Liver (tissue), 9 donors: Measurements from ENCODE around the gene CCDC102B. TPM values are rescaled to one million over a fixed set of nuclear protein-coding genes. Genes with fewer than 3 reads are reported as not detected.

Source experiments
- DNase-seq: peaks from one replicate; pipeline ENCODE4 v3.0.0-alpha.2; 2017; ENCODE audit warnings: low spot score
- H3K27ac ChIP-seq, 2 donors: one replicate each; pipeline ENCODE4 v1.7.0; 2013; ENCODE audit warnings: inconsistent platforms in 2 of 2, low read length in 2 of 2, control low read depth in 1 of 2, low read depth in 1 of 2, mild to moderate bottlenecking in 1 of 2
- H3K27me3 ChIP-seq, 4 donors: one replicate each; pipeline versions ENCODE4 v1.6.1 to v1.7.0; 2013; ENCODE audit warnings: low read length in 3 of 4, inconsistent platforms in 1 of 4, mild to moderate bottlenecking in 1 of 4, moderate library complexity in 1 of 4; ENCODE audit not compliant: control insufficient read depth in 4 of 4, insufficient read depth in 4 of 4
- H3K36me3 ChIP-seq, 4 donors: one replicate each; pipeline versions ENCODE4 v1.6.1 to v1.7.0; 2013; ENCODE audit warnings: low read length in 3 of 4, mild to moderate bottlenecking in 3 of 4, low read depth in 1 of 4, moderate library complexity in 1 of 4; ENCODE audit not compliant: control insufficient read depth in 4 of 4, insufficient read depth in 3 of 4
- H3K4me1 ChIP-seq, 4 donors: one replicate each; pipeline versions ENCODE4 v1.6.1 to v1.7.0; 2013; ENCODE audit warnings: low read length in 3 of 4, mild to moderate bottlenecking in 3 of 4, moderate library complexity in 1 of 4; ENCODE audit not compliant: control insufficient read depth in 4 of 4, insufficient read depth in 4 of 4
- H3K4me3 ChIP-seq, 3 donors: one replicate each; pipeline versions ENCODE4 v1.6.1 to v1.7.0; 2013; ENCODE audit warnings: low read length in 3 of 3, control low read depth in 1 of 3, low read depth in 1 of 3, mild to moderate bottlenecking in 1 of 3
- H3K9ac ChIP-seq, 2 donors: one replicate each; pipeline ENCODE4 v1.7.0; 2013; ENCODE audit warnings: low read length in 2 of 2, mild to moderate bottlenecking in 2 of 2, moderate library complexity in 2 of 2, control low read depth in 1 of 2, low read depth in 1 of 2
- H3K9me3 ChIP-seq, 4 donors: one replicate each; pipeline versions ENCODE4 v1.6.1 to v1.7.0; 2013; ENCODE audit warnings: low read length in 3 of 4; ENCODE audit not compliant: control insufficient read depth in 4 of 4
- ATF3 ChIP-seq: IDR thresholded peaks from 2 replicates; pipeline ENCODE4 v1.6.1; 2016; ENCODE audit warnings: antibody characterized with exemption
- CTCF ChIP-seq: fragments of 150-350 bp; IDR thresholded peaks from 2 replicates; pipeline ENCODE4 v1.5.1; 2017; ENCODE audit warnings: improper control_type of control experiment, low read depth, low read length; ENCODE audit not compliant: missing input control
- EGR1 ChIP-seq, 2 donors: IDR thresholded peaks; 2 replicates each; pipeline ENCODE4 v1.6.1; 2016 to 2018; ENCODE audit warnings: antibody characterized with exemption in 2 of 2, low read depth in 2 of 2
- FOXA1 ChIP-seq: IDR thresholded peaks from 2 replicates; pipeline ENCODE4 v1.6.1; 2016; ENCODE audit warnings: antibody characterized with exemption
- FOXA2 ChIP-seq: IDR thresholded peaks from 2 replicates; pipeline ENCODE4 v1.6.1; 2016; ENCODE audit warnings: antibody characterized with exemption
- HNF4A ChIP-seq, 2 donors: conservative IDR thresholded peaks; 2 replicates each; pipeline ENCODE4 v1.6.1; 2016; ENCODE audit warnings: antibody characterized with exemption in 2 of 2, mild to moderate bottlenecking in 2 of 2
- HNF4G ChIP-seq: IDR thresholded peaks from 2 replicates; pipeline ENCODE4 v1.6.1; 2016; ENCODE audit warnings: antibody characterized with exemption
- JUND ChIP-seq, 2 donors: IDR thresholded peaks; 2 replicates each; pipeline ENCODE4 v1.6.1; 2016; ENCODE audit warnings: antibody characterized with exemption in 2 of 2
- MAX ChIP-seq: IDR thresholded peaks from 2 replicates; pipeline ENCODE4 v1.6.1; 2016; ENCODE audit warnings: antibody characterized with exemption
- NR2F2 ChIP-seq: IDR thresholded peaks from 2 replicates; pipeline ENCODE4 v1.6.1; 2016; ENCODE audit warnings: antibody characterized with exemption
- RAD21 ChIP-seq, 2 donors: IDR thresholded peaks; 2 replicates each; pipeline ENCODE4 v1.6.1; 2016; ENCODE audit warnings: antibody characterized with exemption in 2 of 2, mild to moderate bottlenecking in 2 of 2
- REST ChIP-seq: IDR thresholded peaks from 2 replicates; pipeline ENCODE4 v1.6.1; 2016; ENCODE audit warnings: antibody characterized with exemption, mild to moderate bottlenecking
- RXRA ChIP-seq, 2 donors: IDR thresholded peaks; 2 replicates each; pipeline ENCODE4 v1.6.1; 2017 to 2018; ENCODE audit warnings: antibody characterized with exemption in 2 of 2, mild to moderate bottlenecking in 1 of 2
- SP1 ChIP-seq: IDR thresholded peaks from 2 replicates; pipeline ENCODE4 v1.6.1; 2018; ENCODE audit warnings: antibody characterized with exemption, mild to moderate bottlenecking
- TAF1 ChIP-seq: conservative IDR thresholded peaks from 2 replicates; pipeline ENCODE4 v1.6.1; 2016; ENCODE audit warnings: antibody characterized with exemption, mild to moderate bottlenecking
- YY1 ChIP-seq: IDR thresholded peaks from 2 replicates; pipeline ENCODE4 v1.6.1; 2016; ENCODE audit warnings: antibody characterized with exemption, mild to moderate bottlenecking
- ZBTB33 ChIP-seq: IDR thresholded peaks from 2 replicates; pipeline ENCODE4 v1.6.1; 2016; ENCODE audit warnings: antibody characterized with exemption
- WGBS: extraction: QIAGEN DNeasy Blood & Tissue Kit; methylation state at CpG from one replicate; pipeline ENCODE4 v1.1.7; 2013; 5-methylcytosine and 5-hydroxymethylcytosine counted together
- polyA plus RNA-seq, 2 donors: library from polyadenylated mRNA; stranded (reverse) in 1 of 2; unstranded in 1 of 2; fragments of 200-250 nt in 1 of 2; fragments of >200 nt in 1 of 2; fragmentation: Nextera tagmentation in 1 of 2; extraction: Ambion mirVana in 1 of 2; gene quantifications; one replicate each; pipeline versions ENCODE4 v1.2.1 to v1.2.3, GENCODE V29; 2013 to 2015
- total RNA-seq, 2 donors: library from RNA; depleted of rRNA; stranded (reverse); fragments of >200 nt; gene quantifications; one replicate each; pipeline ENCODE4 v1.2.3, GENCODE V29; 2014
- donor health status: healthy.
- donor health status: healthy.
- donor health status: healthy.
- donor health status: healthy.
- donor health status: healthy.

CCDC102B gene
- total and polyA plus RNA-seq, 4 donors, result 0.54 to 4.5 (median 1.4) TPM

GRCh38 chr18:68915061-68915460 is 117.2 kb downstream of the CCDC102B start:
- DNase-seq, result no peak
- Histone ChIP-seq H3K9me3 (no peaks in the 10 kb centered on the region), H3K9ac (no peak overlapping the region), H3K4me1 (no peaks in the 10 kb centered on the region), H3K4me3 (no peak overlapping the region), H3K27ac (no peak overlapping the region), H3K27me3 (no peaks in the 10 kb centered on the region), H3K36me3 (no peaks in the 10 kb centered on the region)
- TF ChIP-seq FOXA1 (no peak), HNF4G (no peak), TAF1 (no peak), SP1 (no peak), ZBTB33 (no peak), ATF3 (no peak), JUND (IDR thresholded peaks at IDR 0.05) (no peak), EGR1 (IDR thresholded peaks at IDR 0.05; ENCODE audit: low read depth in 2 of 2) (no peak), MAX (no peak), RXRA (IDR thresholded peaks at IDR 0.05) (no peak), NR2F2 (no peak), RAD21 (IDR thresholded peaks at IDR 0.05) (no peak), HNF4A (conservative IDR thresholded peaks at IDR 0.05) (no peak), CTCF (no peak), REST (no peak)
- WGBS, result over 99% methylated on average over 2 of the region's 2 CpGs

- no peaks in the 10 kb centered on the region for H3K4me1 ChIP-seq
- 83% methylated on average over 5 of the region's 5 CpGs for WGBS
- no peaks in the 10 kb centered on the region for H3K36me3 ChIP-seq
- no peaks in the 10 kb centered on the region for H3K27me3 ChIP-seq
- TF ChIP-seq EGR1 (IDR thresholded peaks at IDR 0.05; ENCODE audit: low read depth in 2 of 2) (no peak), ATF3 (no peak), FOXA1 (no peak), FOXA2 (no peak), HNF4G (no peak), NR2F2 (no peak), REST (no peak), YY1 (no peak), SP1 (no peak)
- no peak overlapping the region for H3K4me3 ChIP-seq
- no peaks in the 10 kb centered on the region for H3K9me3 ChIP-seq
- no peak for DNase-seq
- H3K9ac ChIP-seq, result no peak overlapping the region
- no peak overlapping the region for H3K27ac ChIP-seq
Observed at GRCh38 chr18:68916734-68917133, 118.9 kb downstream of the CCDC102B start.
